Thymus (tissue), 11 donors: Measurements from ENCODE around the gene SCAF11. TPM values are rescaled to one million over a fixed set of nuclear protein-coding genes. Genes with fewer than 3 reads are reported as not detected.
"Not testable (repeated sequence)": the region's sequence is repeated elsewhere in the genome, so short reads cannot be mapped to it uniquely, and the experiment has no call there.

Experiments
- DNase-seq, 9 donors: peaks; one replicate each; pipeline ENCODE4 v3.0.0-alpha.2; 2013; ENCODE audit warnings: low spot score in 9 of 9, low read depth in 6 of 9, missing footprints in 1 of 9
- H3K27ac ChIP-seq, 2 donors: one replicate each; pipeline ENCODE4 v1.5.1; 2013; ENCODE audit warnings: control low read depth in 1 of 2, low read depth in 1 of 2, low read length in 1 of 2, mild to moderate bottlenecking in 1 of 2, moderate library complexity in 1 of 2
- H3K27me3 ChIP-seq, 2 donors: one replicate each; pipeline ENCODE4 v1.5.1; 2013; ENCODE audit warnings: low read length in 1 of 2; ENCODE audit not compliant: control insufficient read depth in 2 of 2, insufficient read depth in 1 of 2
- H3K36me3 ChIP-seq, 2 donors: one replicate each; pipeline ENCODE4 v1.5.1; 2013; ENCODE audit warnings: low read length in 1 of 2, mild to moderate bottlenecking in 1 of 2, moderate library complexity in 1 of 2; ENCODE audit not compliant: control insufficient read depth in 2 of 2, insufficient read depth in 2 of 2
- H3K4me1 ChIP-seq, 2 donors: one replicate each; pipeline ENCODE4 v1.5.1; 2013; ENCODE audit warnings: low read length in 2 of 2; ENCODE audit not compliant: control insufficient read depth in 2 of 2, insufficient read depth in 2 of 2
- H3K4me3 ChIP-seq, 2 donors: one replicate each; pipeline ENCODE4 v1.5.1; 2013; ENCODE audit warnings: low read length in 2 of 2, control low read depth in 1 of 2, mild to moderate bottlenecking in 1 of 2
- H3K9me3 ChIP-seq, 2 donors: one replicate each; pipeline ENCODE4 v1.5.1; 2013; ENCODE audit warnings: low read length in 1 of 2, mild to moderate bottlenecking in 1 of 2; ENCODE audit not compliant: control insufficient read depth in 2 of 2, insufficient read depth in 1 of 2
- WGBS: extraction: QIAGEN DNeasy Blood & Tissue Kit; methylation state at CpG from one replicate; pipeline ENCODE4 v1.1.7; 2013; 5-methylcytosine and 5-hydroxymethylcytosine counted together
- polyA plus RNA-seq: library from polyadenylated mRNA; stranded (reverse); fragments of 200-250 nt; gene quantifications from one replicate; pipeline ENCODE4 v1.2.3, GENCODE V29; 2013
- total RNA-seq: library from RNA; stranded (reverse); fragments of 120-200 nt; gene quantifications from one replicate; pipeline ENCODE4 v1.2.4, GENCODE V29; 2013
- donor health status: healthy.

The SCAF11 gene
- total and polyA plus RNA-seq, 2 donors, result 42.9 to 89.4 TPM

DNA sequence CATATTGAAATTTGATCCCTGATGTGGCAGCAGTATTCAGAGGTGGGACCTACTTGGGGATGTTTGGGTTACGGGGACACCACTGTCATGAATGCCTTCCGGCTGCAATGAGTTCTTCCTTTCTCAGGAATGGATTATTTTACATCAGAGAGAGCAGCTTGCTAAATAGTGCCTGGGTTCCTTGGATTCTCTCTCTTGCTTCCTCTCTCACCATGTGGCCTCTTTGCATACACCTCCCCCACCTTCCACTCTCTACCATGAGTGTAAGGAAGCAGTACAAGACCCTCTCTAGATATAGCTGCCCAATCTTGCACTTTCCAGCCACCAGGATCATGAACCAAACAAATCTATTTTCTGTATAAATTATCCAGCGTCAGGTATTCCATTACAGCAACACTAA is 15.4 kb upstream of the SCAF11 start:
- WGBS, result 97% methylated on average over 3 of the region's 3 CpGs
- DNase-seq, result no peak
- no peaks in the 10 kb centered on the region for H3K27me3 ChIP-seq

GRCh38 chr12:46005151-46005797 is 14.9 kb upstream of the SCAF11 start:
- no peaks in the 10 kb centered on the region for H3K9me3 ChIP-seq
- peak in 1 of 9 donors; percentile 8 for DNase-seq
- H3K27ac ChIP-seq, result no peak overlapping the region
- 87% methylated on average over 2 of the region's 2 CpGs for WGBS
- no peak overlapping the region for H3K4me3 ChIP-seq
- no peaks in the 10 kb centered on the region for H3K4me1 ChIP-seq
- no peaks in the 10 kb centered on the region for H3K36me3 ChIP-seq
- H3K27me3 ChIP-seq, result no peaks in the 10 kb centered on the region

More for the DNA sequence above, 15.4 kb upstream of the SCAF11 start:
- Histone ChIP-seq H3K4me1 (no peaks in the 10 kb centered on the region), H3K9me3 (no peaks in the 10 kb centered on the region), H3K4me3 (no peak overlapping the region), H3K36me3 (no peaks in the 10 kb centered on the region), H3K27ac (no peak overlapping the region)

- WGBS, result 93% methylated on average over 4 of the region's 4 CpGs
Measured at GRCh38 chr12:46004715-46005114, 14.3 kb upstream of the SCAF11 start.

DNA sequence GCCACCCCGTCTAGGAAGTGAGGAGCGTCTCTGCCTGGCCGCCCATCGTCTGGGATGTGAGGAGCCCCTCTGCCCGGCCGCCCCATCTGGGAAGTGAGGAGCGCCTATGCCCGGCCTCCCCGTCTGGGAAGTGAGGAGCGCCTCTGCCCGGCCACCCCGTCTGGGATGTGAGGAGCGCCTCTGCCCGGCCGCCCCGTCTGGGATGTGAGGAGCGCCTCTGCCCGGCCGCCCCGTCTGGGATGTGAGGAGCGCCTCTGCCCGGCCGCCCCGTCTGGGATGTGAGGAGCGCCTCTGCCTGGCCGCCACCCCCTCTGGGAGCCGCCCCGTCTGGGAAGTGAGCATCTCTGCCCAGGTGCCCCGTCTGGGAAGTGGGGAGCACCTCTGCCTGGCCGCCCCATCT is 9.7 kb upstream of the SCAF11 start:
- DNase-seq, result not testable (repeated sequence)

More at GRCh38 chr12:46004715-46005114, 14.3 kb upstream of the SCAF11 start:
- Histone ChIP-seq H3K4me1 (no peaks in the 10 kb centered on the region), H3K4me3 (no peak overlapping the region), H3K27me3 (no peaks in the 10 kb centered on the region), H3K36me3 (no peaks in the 10 kb centered on the region), H3K9me3 (peaks cover 0 to under 1% of the 10 kb centered on the region in 2 donors), H3K27ac (no peak overlapping the region)
- DNase-seq, result no peak

DNA sequence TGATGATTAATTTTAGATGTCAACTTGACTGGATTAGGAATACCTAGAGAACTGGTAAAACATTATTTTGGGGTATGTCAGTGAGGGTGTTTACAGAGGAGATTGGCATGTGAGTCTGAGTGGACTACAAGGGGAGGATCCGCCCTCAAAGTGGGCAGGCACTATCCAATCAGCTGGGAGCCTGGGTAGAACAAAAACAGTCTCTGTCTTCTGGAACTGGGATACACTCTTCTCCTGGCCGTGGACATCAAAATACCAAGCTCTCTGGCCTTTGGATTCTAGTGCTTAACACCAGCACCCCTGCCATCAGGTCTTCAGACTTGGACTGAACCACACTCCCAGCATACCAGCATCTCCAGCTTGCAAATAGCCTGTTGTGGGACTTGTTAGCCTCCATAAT is 4.4 kb upstream of the SCAF11 start:
- Histone ChIP-seq H3K9me3 (peaks cover 0 to 3% of the 10 kb centered on the region in 2 donors), H3K27me3 (no peaks in the 10 kb centered on the region), H3K27ac (no peak overlapping the region), H3K4me1 (peaks cover 0 to 2% of the 10 kb centered on the region in 2 donors), H3K4me3 (no peak overlapping the region), H3K36me3 (no peaks in the 10 kb centered on the region)
- WGBS, result 97% methylated on average over 2 of the region's 2 CpGs
- DNase-seq, result no peak

More for the DNA sequence above, 9.7 kb upstream of the SCAF11 start:
- WGBS, result 93% methylated on average over 29 of the region's 30 CpGs
- not testable (repeated sequence) for H3K4me3 ChIP-seq, H3K4me1 ChIP-seq, H3K9me3 ChIP-seq, H3K36me3 ChIP-seq, H3K27me3 ChIP-seq, H3K27ac ChIP-seq

GRCh38 chr12:45991284-45992249 is 1.2 kb upstream of the SCAF11 start:
- Histone ChIP-seq H3K9me3 (no peaks in the 10 kb centered on the region), H3K36me3 (peaks cover 0 to 6% of the 10 kb centered on the region in 2 donors), H3K4me1 (peaks cover 6 to 8% of the 10 kb centered on the region in 2 donors), H3K27me3 (no peaks in the 10 kb centered on the region), H3K4me3 (peak overlapping the region; percentile 75 to 90), H3K27ac (peak overlapping the region; percentile 85 to 93)
- 1% methylated on average over 71 of the region's 71 CpGs for WGBS
- DNase-seq, result peak; percentile 36 to 81 (median 63)

DNA sequence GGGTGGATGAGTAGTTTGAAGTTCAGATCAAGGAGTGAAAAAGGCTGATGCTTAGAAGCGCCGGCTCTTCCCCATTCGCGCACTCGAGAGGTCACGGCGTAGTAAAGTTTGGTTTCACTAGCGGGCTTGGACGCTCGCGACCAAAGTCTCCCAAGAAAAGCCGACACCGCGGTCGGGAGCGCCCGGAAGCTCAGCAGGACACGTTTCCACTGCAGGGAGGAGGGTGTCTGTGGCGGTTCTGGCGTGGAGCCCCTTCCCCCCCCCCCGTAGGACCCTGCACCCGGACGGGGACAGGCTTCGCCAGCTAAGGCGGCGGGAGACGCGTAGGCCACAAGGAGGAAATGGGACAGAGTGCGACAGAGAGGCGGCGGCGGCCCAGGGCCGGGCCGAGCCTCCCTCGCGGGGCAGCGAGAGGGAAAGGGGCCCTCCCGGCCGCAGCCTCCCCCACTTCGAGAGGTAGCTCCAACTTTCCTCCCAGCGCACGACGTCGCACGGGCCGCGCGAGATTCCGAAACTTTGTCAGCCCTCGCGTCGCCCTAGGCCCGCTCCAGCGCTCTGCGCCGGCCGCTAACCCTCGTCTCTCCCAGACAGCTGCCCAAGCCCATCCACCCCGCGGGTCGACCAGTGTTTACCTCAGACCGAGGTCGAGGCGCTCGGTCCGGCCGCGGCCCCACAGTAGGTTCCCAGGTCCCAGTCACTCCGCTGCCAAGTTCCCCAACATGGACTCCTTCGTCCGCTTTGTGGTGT is 480 bp downstream of the SCAF11 start:
- Histone ChIP-seq H3K27ac (peak overlapping the region; percentile 98 to 99), H3K4me1 (peaks cover 11 to 12% of the 10 kb centered on the region in 2 donors), H3K27me3 (no peaks in the 10 kb centered on the region), H3K9me3 (no peaks in the 10 kb centered on the region), H3K36me3 (peaks cover 0 to 6% of the 10 kb centered on the region in 2 donors), H3K4me3 (peak overlapping the region; percentile 90 to 96)
- DNase-seq, result peak in 8 of 9 donors; percentile 25 to 86 (median 66)
- under 1% methylated on average over 71 of the region's 71 CpGs for WGBS

DNA sequence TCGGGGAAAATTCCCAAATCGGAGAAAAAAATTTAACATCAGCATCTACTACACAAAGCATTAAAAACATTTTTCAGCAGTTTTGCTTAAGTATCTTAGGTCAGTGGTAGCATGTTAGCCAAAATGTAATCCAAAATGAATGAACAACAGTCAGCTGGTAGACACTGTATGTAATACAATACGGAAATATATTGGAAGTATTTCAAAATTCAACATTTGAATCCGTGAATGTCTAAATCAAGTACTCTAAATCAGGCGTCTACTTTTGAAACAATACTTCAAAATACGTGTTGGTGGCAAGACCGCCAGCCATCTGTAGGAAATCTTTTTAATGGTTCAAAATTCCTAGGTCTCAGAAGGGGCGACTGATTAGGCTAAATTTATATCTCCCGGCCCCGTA is 1.1 kb downstream of the SCAF11 start:
- Histone ChIP-seq H3K9me3 (no peaks in the 10 kb centered on the region), H3K36me3 (peaks cover 0 to 6% of the 10 kb centered on the region in 2 donors), H3K4me1 (peaks cover 11 to 12% of the 10 kb centered on the region in 2 donors), H3K27ac (peak overlapping the region; percentile 98 to 99), H3K27me3 (no peaks in the 10 kb centered on the region), H3K4me3 (peak overlapping the region; percentile 90 to 96)
- DNase-seq, result no peak
- WGBS, result 10% methylated on average over 10 of the region's 10 CpGs
